AG04449 (cell line): ENCODE results near the gene LUC7L3.

Source experiments
- CTCF ChIA-PET: fragments of 350-600 bp; formaldehyde crosslinking; extraction: SDS; loops from one replicate; lab custom pipeline; 2021; ENCODE audit warnings: antibody characterized with exemption; lab: Yijun Ruan, JAX
- POLR2A ChIA-PET: fragments of 400-600, 350-600 bp; formaldehyde crosslinking; extraction: SDS; loops from one replicate; lab custom pipeline; 2020; ENCODE audit warnings: antibody characterized with exemption, inconsistent platforms; lab: Yijun Ruan, JAX
- DNase-seq: peaks from one replicate; pipeline ENCODE4 v3.0.0-alpha.2; 2010; ENCODE audit warnings: low read depth, low spot score
- H3K4me3 ChIP-seq: 2 replicates; pipeline ENCODE4 v1.5.1; 2011; ENCODE audit warnings: low read depth, mild to moderate bottlenecking, control low read depth, low read length
- TF ChIP-seq, protein P1 (sequence below): IDR thresholded peaks from one replicate; pipeline ENCODE4 v1.5.1; 2011; ENCODE audit warnings: mild to moderate bottlenecking, moderate library complexity, low read length, control low read depth, inconsistent platforms; ENCODE audit not compliant: insufficient read depth; ENCODE audit errors: missing control alignments

The LUC7L3 gene

GRCh38 chr17:50765454-50766221, 46.2 kb downstream of the LUC7L3 start:
- no peak for DNase-seq
- TF ChIP-seq, protein P1, sequence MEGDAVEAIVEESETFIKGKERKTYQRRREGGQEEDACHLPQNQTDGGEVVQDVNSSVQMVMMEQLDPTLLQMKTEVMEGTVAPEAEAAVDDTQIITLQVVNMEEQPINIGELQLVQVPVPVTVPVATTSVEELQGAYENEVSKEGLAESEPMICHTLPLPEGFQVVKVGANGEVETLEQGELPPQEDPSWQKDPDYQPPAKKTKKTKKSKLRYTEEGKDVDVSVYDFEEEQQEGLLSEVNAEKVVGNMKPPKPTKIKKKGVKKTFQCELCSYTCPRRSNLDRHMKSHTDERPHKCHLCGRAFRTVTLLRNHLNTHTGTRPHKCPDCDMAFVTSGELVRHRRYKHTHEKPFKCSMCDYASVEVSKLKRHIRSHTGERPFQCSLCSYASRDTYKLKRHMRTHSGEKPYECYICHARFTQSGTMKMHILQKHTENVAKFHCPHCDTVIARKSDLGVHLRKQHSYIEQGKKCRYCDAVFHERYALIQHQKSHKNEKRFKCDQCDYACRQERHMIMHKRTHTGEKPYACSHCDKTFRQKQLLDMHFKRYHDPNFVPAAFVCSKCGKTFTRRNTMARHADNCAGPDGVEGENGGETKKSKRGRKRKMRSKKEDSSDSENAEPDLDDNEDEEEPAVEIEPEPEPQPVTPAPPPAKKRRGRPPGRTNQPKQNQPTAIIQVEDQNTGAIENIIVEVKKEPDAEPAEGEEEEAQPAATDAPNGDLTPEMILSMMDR = no peak
- ChIA-PET POLR2A (no interaction called here), CTCF (interaction anchor here (2.2 to 3.3 kb wide), 2 partner anchors 18 to 21 kb away, joined by 7 to 19 read pairs; no protein-coding TSS in a partner anchor)
- no peak overlapping the region for H3K4me3 ChIP-seq

GRCh38 chr17:50766222-50767023, 47.0 kb downstream of the LUC7L3 start:
- POLR2A ChIA-PET = no interaction called here

DNA sequence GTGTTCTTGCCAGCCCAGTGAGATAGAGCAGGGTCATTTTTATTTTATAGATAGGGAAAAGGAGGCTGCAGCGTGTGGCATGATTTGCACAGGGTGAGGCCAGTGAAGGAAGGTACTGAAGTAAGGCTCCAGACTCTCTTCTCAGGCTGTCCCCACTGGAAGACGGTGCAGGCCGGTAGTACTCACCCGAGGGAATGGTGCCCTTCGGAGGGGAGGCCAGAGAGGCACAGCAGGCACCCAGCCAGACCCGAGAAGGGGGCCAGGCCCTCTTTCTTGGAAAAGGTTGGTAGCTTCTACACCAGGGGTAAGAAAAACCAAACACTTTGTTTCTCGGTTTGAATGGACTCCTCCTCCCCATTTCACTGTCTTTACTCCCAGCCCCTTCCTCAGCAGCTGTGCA, 47.6 kb downstream of the LUC7L3 start:
- no peak for DNase-seq
- ChIA-PET CTCF (interaction anchor here (2.2 to 3.3 kb wide), 2 partner anchors 16 to 19 kb away, joined by 7 to 19 read pairs; no protein-coding TSS in a partner anchor), POLR2A (no interaction called here)
- no peak overlapping the region for H3K4me3 ChIP-seq
- TF ChIP-seq, protein P1 = no peak

More at GRCh38 chr17:50766222-50767023, 47.0 kb downstream of the LUC7L3 start:
- DNase-seq = no peak
- CTCF ChIA-PET = interaction anchor here (2.2 to 3.3 kb wide), 2 partner anchors 17 to 20 kb away, joined by 7 to 19 read pairs; no protein-coding TSS in a partner anchor
- no peak overlapping the region for H3K4me3 ChIP-seq
- TF ChIP-seq, protein P1 = no peak

DNA sequence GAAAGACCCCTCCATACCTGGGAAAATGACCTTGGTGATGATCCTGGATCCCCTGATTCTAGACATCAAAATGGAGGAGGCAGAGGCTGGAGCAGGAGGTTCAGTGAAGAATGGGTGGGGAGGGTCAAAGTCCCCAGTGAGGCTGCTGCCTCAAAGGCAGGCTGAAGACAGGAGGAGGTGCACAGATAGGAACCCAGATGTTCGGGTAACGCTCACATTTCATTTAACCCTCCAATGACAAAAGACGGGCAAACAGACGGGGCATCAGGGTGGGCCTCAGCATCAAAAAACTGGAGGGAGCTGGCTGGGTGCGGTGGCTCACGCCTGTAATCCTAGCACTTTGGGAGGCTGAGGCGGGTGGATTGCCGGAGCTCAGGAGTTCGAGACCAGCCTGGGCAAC, 48.0 kb downstream of the LUC7L3 start, which contains the start of gene ANKRD40CL:
TSS of gene ANKRD40CL (minus strand) at position 73 of the 400 bp plus-strand sequence. CDS start 605 bp downstream, outside the sequence.
- H3K4me3 ChIP-seq = no peak within 1 kb of the TSS
- no peak for DNase-seq
- ChIA-PET CTCF (interaction anchor here (2.2 to 3.3 kb wide), 2 partner anchors 16 to 19 kb away, joined by 7 to 19 read pairs; no protein-coding TSS in a partner anchor), POLR2A (no interaction called here)
- TF ChIP-seq, protein P1 = no peak

DNA sequence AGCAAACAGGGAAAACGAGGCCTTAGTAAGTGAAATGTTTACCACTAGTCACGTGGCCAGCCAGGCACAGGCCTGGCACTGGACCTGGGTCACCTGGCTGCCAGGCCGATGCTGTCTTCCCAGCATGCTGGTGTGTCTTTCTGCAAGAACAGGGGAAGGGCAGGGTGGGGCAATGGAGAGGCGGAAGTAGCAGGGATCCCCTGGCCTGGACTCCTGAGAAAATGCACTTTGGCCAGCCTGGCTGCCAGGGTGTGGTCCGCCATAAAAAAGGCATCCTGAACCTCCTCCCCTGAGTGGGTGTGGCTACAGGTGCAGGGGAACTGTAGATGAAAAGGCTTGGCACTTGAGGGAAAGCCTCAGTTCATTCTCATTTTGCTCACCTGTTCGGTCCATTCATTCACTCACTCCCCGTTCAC, 49.0 kb downstream of the LUC7L3 start:
- no peak overlapping the region for H3K4me3 ChIP-seq
- ChIA-PET POLR2A (no interaction called here), CTCF (interaction anchor here (2.2 to 3.3 kb wide), 2 partner anchors 15 to 18 kb away, joined by 7 to 19 read pairs; no protein-coding TSS in a partner anchor)
- DNase-seq = no peak
- TF ChIP-seq, protein P1 = no peak

- H3K4me3 ChIP-seq = no peak overlapping the region
- CTCF ChIA-PET = interaction anchor here (0.8 to 2.2 kb wide), 2 partner anchors 13 to 223 kb away, joined by 3 to 22 read pairs; no protein-coding TSS in a partner anchor
- TF ChIP-seq, protein P1 = no peak
- POLR2A ChIA-PET = no interaction called here
- DNase-seq = no peak
Measured at GRCh38 chr17:50769884-50770283, 50.5 kb downstream of the LUC7L3 start.
